ENCODE data around the gene MTRR. TPM values are rescaled to one million over a fixed set of nuclear protein-coding genes. Genes with fewer than 3 reads are reported as not detected.
A peak's percentile ranks its signal among the peaks of the same experiment; 100 is the strongest.

MTRR gene
- total RNA-seq, 2 donors from 2014 or later: 34.5 to 64.6 TPM

DNA sequence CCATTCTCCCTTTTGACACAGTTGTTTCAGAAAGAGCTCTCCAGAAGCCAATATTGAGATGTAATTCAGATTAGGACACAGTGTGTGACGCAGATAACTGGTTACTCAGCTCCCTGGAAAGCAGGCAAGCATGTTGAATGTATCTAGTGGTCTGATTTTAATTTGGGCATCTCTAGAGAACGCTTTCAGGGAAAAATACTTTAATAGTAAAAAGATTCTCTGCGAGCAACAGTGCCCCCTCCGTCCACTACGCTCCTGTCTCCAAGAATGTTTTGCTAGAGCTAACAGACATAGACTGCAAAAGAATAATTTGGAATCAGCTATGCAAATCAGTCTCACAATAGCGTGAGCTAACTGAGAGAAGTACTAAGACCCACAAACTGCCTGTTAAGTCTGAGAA lies 41.3 kb upstream of the MTRR start:
- no peaks in the 10 kb centered on the region for H3K36me3 ChIP-seq
- H3K4me3 ChIP-seq: no peak overlapping the region
- H3K27ac ChIP-seq: no peak overlapping the region
- WGBS: 52% methylated on average over 6 of the region's 6 CpGs
- no peaks in the 10 kb centered on the region for H3K27me3 ChIP-seq (replicated peaks; ENCODE audit: insufficient read depth)
- H3K9me3 ChIP-seq: no peaks in the 10 kb centered on the region
- no peaks in the 10 kb centered on the region for H3K4me1 ChIP-seq (replicated peaks)
- TF ChIP-seq, protein P1, sequence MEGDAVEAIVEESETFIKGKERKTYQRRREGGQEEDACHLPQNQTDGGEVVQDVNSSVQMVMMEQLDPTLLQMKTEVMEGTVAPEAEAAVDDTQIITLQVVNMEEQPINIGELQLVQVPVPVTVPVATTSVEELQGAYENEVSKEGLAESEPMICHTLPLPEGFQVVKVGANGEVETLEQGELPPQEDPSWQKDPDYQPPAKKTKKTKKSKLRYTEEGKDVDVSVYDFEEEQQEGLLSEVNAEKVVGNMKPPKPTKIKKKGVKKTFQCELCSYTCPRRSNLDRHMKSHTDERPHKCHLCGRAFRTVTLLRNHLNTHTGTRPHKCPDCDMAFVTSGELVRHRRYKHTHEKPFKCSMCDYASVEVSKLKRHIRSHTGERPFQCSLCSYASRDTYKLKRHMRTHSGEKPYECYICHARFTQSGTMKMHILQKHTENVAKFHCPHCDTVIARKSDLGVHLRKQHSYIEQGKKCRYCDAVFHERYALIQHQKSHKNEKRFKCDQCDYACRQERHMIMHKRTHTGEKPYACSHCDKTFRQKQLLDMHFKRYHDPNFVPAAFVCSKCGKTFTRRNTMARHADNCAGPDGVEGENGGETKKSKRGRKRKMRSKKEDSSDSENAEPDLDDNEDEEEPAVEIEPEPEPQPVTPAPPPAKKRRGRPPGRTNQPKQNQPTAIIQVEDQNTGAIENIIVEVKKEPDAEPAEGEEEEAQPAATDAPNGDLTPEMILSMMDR (IDR thresholded peaks at IDR 0.05): peak in 1 of 4 experiments; percentile 6
- TF ChIP-seq POLR2A (IDR thresholded peaks at IDR 0.05): no peak
- intact Hi-C loops (cut with DNase I): no loop called here
- no peak for DNase-seq (ENCODE audit: low spot score)

DNA sequence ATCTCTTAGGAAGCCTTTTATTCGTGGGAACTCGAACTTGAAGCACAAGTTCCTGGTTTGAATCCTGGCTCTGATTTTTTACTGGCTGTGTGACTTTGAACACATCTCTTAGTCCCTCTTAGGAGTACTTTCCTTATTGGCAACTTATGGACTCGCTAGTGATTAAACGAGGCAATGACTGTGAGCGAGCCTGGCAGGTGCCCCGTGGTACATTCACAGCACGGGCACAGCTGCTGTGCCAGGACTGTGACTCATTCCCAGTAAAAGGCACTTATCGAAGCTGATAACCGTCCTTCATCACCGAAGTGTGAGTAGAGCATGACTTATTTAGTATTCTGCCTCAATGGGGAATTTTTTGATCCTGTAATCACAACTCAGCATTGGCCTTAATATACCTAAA lies 40.7 kb upstream of the MTRR start:
- no peak overlapping the region for H3K4me3 ChIP-seq
- H3K9me3 ChIP-seq: no peaks in the 10 kb centered on the region
- no peak for DNase-seq (ENCODE audit: low spot score)
- 67% methylated on average over 10 of the region's 10 CpGs for WGBS
- H3K27me3 ChIP-seq (replicated peaks; ENCODE audit: insufficient read depth): no peaks in the 10 kb centered on the region
- H3K4me1 ChIP-seq (replicated peaks): no peaks in the 10 kb centered on the region
- intact Hi-C loops (cut with DNase I): no loop called here
- no peak overlapping the region for H3K27ac ChIP-seq
- TF ChIP-seq POLR2A (IDR thresholded peaks at IDR 0.05): no peak
- TF ChIP-seq POLR2AphosphoS5 (IDR thresholded peaks at IDR 0.05): peak; percentile 12
- H3K36me3 ChIP-seq: no peaks in the 10 kb centered on the region

GRCh38 chr5:7834982-7835381 lies 34.0 kb upstream of the MTRR start:
- H3K9me3 ChIP-seq: no peaks in the 10 kb centered on the region
- intact Hi-C loops (cut with DNase I): no loop called here
- H3K4me3 ChIP-seq: no peak overlapping the region
- WGBS: 83% methylated on average over 4 of the region's 4 CpGs
- H3K4me1 ChIP-seq (replicated peaks): no peaks in the 10 kb centered on the region
- H3K27me3 ChIP-seq (replicated peaks; ENCODE audit: insufficient read depth): no peaks in the 10 kb centered on the region
- TF ChIP-seq POLR2A (IDR thresholded peaks at IDR 0.05) (no peak), POLR2AphosphoS5 (IDR thresholded peaks at IDR 0.05) (no peak)
- TF ChIP-seq, protein P1 (IDR thresholded peaks at IDR 0.05): no peak
- no peak overlapping the region for H3K27ac ChIP-seq
- H3K36me3 ChIP-seq: no peaks in the 10 kb centered on the region
- no peak for DNase-seq (ENCODE audit: low spot score)

DNA sequence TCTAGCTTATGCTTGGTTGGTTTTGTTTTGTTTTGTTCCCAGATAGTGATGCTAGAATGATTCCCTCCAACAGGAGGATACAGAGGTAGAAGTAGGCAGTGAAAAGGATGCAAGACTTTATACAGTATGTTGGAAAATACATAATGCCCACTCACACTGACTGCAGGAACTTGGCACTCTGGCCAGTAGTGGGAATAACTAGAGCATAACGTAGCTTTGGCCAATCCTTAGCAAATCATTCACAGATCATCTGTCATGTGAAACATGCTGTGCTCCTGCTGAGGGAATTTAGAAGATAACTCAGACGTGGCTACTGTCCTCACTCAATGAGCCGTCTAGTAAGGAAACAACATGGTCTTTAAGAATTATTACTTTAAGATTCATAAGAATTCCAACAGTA lies 31.5 kb upstream of the MTRR start:
- H3K27ac ChIP-seq: no peak overlapping the region
- intact Hi-C loops (cut with DNase I): no loop called here
- WGBS: 64% methylated on average over 3 of the region's 3 CpGs
- H3K27me3 ChIP-seq (replicated peaks; ENCODE audit: insufficient read depth): no peaks in the 10 kb centered on the region
- DNase-seq (ENCODE audit: low spot score): no peak
- H3K36me3 ChIP-seq: no peaks in the 10 kb centered on the region
- no peaks in the 10 kb centered on the region for H3K9me3 ChIP-seq
- no peak for TF ChIP-seq POLR2A (IDR thresholded peaks at IDR 0.05)
- TF ChIP-seq POLR2AphosphoS5 (IDR thresholded peaks at IDR 0.05): no peak
- TF ChIP-seq, protein P1 (IDR thresholded peaks at IDR 0.05): no peak
- H3K4me1 ChIP-seq (replicated peaks): no peaks in the 10 kb centered on the region
- no peak overlapping the region for H3K4me3 ChIP-seq

DNA sequence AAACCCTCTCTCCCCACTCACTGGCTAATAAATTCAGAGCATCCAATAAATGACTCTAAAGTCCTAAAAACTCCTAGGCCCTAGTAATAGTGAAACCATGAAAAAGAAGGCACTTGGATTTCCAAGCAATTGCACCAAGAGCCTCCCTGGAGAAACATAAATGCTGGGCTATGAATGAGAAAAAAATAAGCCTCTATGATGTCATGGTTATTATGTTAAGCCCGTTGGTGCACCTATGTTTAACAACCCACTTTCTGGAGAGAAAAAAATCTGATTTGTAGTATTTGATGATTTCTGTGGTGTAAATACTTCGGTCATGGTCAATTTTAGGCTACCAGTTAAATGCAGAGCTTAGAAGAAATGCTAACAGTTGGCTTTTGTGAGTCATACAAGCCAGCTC lies 26.4 kb upstream of the MTRR start:
- Histone ChIP-seq H3K27ac (no peak overlapping the region), H3K27me3 (replicated peaks; ENCODE audit: insufficient read depth) (no peaks in the 10 kb centered on the region), H3K36me3 (no peaks in the 10 kb centered on the region)

More for the DNA sequence above, 26.4 kb upstream of the MTRR start:
- no peak for DNase-seq (ENCODE audit: low spot score)
- 56% methylated on average over 2 of the region's 2 CpGs for WGBS
- no peak for TF ChIP-seq POLR2AphosphoS5 (IDR thresholded peaks at IDR 0.05)
- TF ChIP-seq POLR2A (IDR thresholded peaks at IDR 0.05): no peak
- TF ChIP-seq, protein P1 (IDR thresholded peaks at IDR 0.05): no peak
- Histone ChIP-seq H3K4me1 (replicated peaks) (no peaks in the 10 kb centered on the region), H3K4me3 (no peak overlapping the region), H3K9me3 (no peaks in the 10 kb centered on the region)
- intact Hi-C loops (cut with DNase I): no loop called here

All from prostate gland (tissue), 2 donors.